ENCODE results near the gene PPP1CC. TPM values are rescaled to one million over a fixed set of nuclear protein-coding genes. Genes with fewer than 3 reads are reported as not detected.
A peak's percentile ranks its signal among the peaks of the same experiment; 100 is the strongest.

The PPP1CC gene
- total RNA-seq, 2 experiments from 2014 or later, result 146 to 264 TPM

DNA sequence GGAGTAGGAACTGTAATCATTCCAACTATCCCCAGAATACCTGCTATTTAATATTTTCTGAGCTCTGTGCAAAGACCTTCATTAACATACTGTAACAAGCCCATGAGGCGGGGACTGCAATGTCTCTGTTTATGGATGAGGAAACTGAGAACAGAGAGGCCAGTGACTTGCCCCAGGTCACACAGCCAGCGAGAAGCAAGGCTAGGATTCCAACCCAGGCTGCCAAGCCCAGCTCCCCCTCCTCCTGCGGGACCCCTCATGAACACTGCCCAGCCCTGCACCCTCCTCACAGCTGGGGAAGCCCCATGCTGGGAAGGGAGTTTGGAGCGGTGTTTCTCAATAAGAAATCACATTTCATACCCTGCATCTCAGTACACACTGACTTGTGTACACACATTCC is 64.7 kb downstream of the PPP1CC start:
- Histone ChIP-seq H3K4me3 (ENCODE audit: low read depth, low read length, poor library complexity, severe bottlenecking) (peak overlapping the region; percentile 23), H2AFZ (ENCODE audit: low read length) (peak overlapping the region; percentile 36; the same call in 1 of the 2 replicates), H3K27ac (ENCODE audit: low read depth, low read length, poor library complexity, severe bottlenecking) (peak overlapping the region; percentile 51), H4K20me1 (ENCODE audit: insufficient read depth, low read length) (no peaks in the 10 kb centered on the region), H3K79me2 (ENCODE audit: insufficient read depth, low read depth, low read length) (no peaks in the 10 kb centered on the region), H3K9me3 (ENCODE audit: low read length) (no peaks in the 10 kb centered on the region), H3K4me1 (ENCODE audit: insufficient read depth, low read length, poor library complexity, severe bottlenecking) (peaks cover 63% of the 10 kb centered on the region), H3K36me3 (ENCODE audit: insufficient read depth, low read length) (no peaks in the 10 kb centered on the region), H3K9me2 (ENCODE audit: insufficient read depth, low read length) (no peaks in the 10 kb centered on the region), H3K4me2 (ENCODE audit: low read length) (peak overlapping the region; percentile 66)
- no peak for TF ChIP-seq EZH2phosphoT487 (IDR thresholded peaks at IDR 0.05; ENCODE audit: borderline replicate concordance, low read depth, low read length)
- TF ChIP-seq, protein P1, sequence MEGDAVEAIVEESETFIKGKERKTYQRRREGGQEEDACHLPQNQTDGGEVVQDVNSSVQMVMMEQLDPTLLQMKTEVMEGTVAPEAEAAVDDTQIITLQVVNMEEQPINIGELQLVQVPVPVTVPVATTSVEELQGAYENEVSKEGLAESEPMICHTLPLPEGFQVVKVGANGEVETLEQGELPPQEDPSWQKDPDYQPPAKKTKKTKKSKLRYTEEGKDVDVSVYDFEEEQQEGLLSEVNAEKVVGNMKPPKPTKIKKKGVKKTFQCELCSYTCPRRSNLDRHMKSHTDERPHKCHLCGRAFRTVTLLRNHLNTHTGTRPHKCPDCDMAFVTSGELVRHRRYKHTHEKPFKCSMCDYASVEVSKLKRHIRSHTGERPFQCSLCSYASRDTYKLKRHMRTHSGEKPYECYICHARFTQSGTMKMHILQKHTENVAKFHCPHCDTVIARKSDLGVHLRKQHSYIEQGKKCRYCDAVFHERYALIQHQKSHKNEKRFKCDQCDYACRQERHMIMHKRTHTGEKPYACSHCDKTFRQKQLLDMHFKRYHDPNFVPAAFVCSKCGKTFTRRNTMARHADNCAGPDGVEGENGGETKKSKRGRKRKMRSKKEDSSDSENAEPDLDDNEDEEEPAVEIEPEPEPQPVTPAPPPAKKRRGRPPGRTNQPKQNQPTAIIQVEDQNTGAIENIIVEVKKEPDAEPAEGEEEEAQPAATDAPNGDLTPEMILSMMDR (conservative IDR thresholded peaks at IDR 0.05; ENCODE audit: low read length), result no peak
- intact Hi-C loops (cut with micrococcal nuclease; ENCODE audit: unreplicated experiment), result no loop called here
- CTCF ChIA-PET (ENCODE audit: unreplicated experiment), result no interaction called here
- DNase-seq (ENCODE audit: low spot score), result no peak
- POLR2A ChIA-PET, result interaction anchor here (0.8 to 2.3 kb wide), 6 partner anchors 9 to 212 kb away, joined by 3 to 6 read pairs (median 4); no protein-coding TSS in a partner anchor
- BruUV-seq (replicated peaks), result no TSS peak

DNA sequence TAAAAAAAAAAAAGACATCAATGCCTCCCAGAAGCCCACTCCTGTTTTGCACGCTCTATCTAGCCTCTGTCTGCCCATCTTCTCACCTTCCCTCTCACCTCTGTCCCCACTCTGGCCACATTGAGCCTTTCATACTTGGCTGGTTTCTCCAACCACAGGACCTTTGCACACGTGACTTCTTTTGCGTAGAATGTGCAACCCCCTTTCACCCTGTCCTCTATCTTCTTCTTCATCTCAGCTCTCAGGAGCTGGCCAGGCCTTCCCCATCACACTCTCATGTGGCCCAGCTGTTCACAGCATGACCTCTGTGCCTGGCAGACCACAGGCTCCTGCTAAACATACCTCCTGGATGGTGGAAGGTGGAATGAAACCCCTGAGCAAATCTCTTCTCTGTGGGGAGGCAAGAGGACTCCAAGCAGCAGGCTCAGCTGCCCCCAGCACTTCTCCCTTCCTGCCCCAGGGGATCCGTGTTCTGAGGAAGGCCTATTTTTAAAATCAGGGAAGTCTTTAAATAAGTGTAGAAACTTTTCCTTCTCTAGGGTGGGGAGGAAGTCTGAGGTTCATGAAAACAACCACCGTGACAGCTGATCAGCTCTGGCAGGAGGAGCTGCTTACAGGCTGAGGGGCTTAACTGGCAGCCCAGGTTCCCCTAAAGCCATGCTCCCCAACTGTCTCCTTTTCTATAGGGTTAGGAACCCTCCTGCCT is 65.3 kb downstream of the PPP1CC start:
- peak; percentile 55 for DNase-seq (ENCODE audit: low spot score)
- ChIA-PET POLR2A (interaction anchor here (0.6 to 1.4 kb wide), 6 partner anchors 9 to 212 kb away, joined by 3 to 6 read pairs (median 4); no protein-coding TSS in a partner anchor), CTCF (ENCODE audit: unreplicated experiment) (interaction anchor here (1.0 kb wide), 1 partner anchor 77 kb away, joined by 4 read pairs; no protein-coding TSS in a partner anchor)
- intact Hi-C loops (cut with micrococcal nuclease; ENCODE audit: unreplicated experiment), result no loop called here
- peaks cover 68% of the 10 kb centered on the region for H3K4me1 ChIP-seq (ENCODE audit: insufficient read depth, low read length, poor library complexity, severe bottlenecking)
- BruUV-seq (replicated peaks), result no TSS peak
- peak overlapping the region; percentile 23 for H3K4me3 ChIP-seq (ENCODE audit: low read depth, low read length, poor library complexity, severe bottlenecking)
- H3K9me2 ChIP-seq (ENCODE audit: insufficient read depth, low read length), result no peaks in the 10 kb centered on the region
- no peaks in the 10 kb centered on the region for H3K9me3 ChIP-seq (ENCODE audit: low read length)
- H4K20me1 ChIP-seq (ENCODE audit: insufficient read depth, low read length), result no peaks in the 10 kb centered on the region
- TF ChIP-seq, protein P1 (conservative IDR thresholded peaks at IDR 0.05; ENCODE audit: low read length), result no peak
- no peak for TF ChIP-seq EZH2phosphoT487 (IDR thresholded peaks at IDR 0.05; ENCODE audit: borderline replicate concordance, low read depth, low read length)
- no peaks in the 10 kb centered on the region for H3K79me2 ChIP-seq (ENCODE audit: insufficient read depth, low read depth, low read length)
- peak overlapping the region; percentile 36; the same call in 1 of the 2 replicates for H2AFZ ChIP-seq (ENCODE audit: low read length)
- H3K36me3 ChIP-seq (ENCODE audit: insufficient read depth, low read length), result no peaks in the 10 kb centered on the region
- peak overlapping the region; percentile 66 for H3K4me2 ChIP-seq (ENCODE audit: low read length)
- H3K27ac ChIP-seq (ENCODE audit: low read depth, low read length, poor library complexity, severe bottlenecking), result peak overlapping the region; percentile 51

DNA sequence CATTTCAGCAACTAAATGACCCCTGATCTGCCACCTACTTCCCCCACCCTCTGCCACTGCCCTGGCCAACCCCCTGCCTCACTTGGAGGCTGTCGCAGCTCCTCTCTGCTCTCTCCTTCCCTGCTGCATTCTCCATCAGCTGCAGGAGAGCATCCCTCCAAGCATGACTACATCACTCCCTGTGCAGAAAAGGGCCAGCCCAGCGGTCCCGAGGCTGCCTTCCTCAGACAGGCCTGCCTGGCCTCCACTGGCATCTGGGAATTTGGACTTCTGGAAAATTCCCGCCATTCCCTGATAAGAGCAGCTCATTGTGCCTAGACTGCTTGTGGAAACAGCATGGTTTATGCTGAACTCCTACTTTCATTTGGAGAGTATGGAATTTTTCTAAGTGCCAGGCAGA is 66.5 kb downstream of the PPP1CC start:
- no peaks in the 10 kb centered on the region for H3K36me3 ChIP-seq (ENCODE audit: insufficient read depth, low read length)
- no peak overlapping the region for H3K4me2 ChIP-seq (ENCODE audit: low read length)
- H3K9me3 ChIP-seq (ENCODE audit: low read length), result no peaks in the 10 kb centered on the region
- CTCF ChIA-PET (ENCODE audit: unreplicated experiment), result no interaction called here
- H3K27ac ChIP-seq (ENCODE audit: low read depth, low read length, poor library complexity, severe bottlenecking), result no peak overlapping the region
- H2AFZ ChIP-seq (ENCODE audit: low read length), result no peak overlapping the region
- no peaks in the 10 kb centered on the region for H3K79me2 ChIP-seq (ENCODE audit: insufficient read depth, low read depth, low read length)
- no peak overlapping the region for H3K4me3 ChIP-seq (ENCODE audit: low read depth, low read length, poor library complexity, severe bottlenecking)
- H4K20me1 ChIP-seq (ENCODE audit: insufficient read depth, low read length), result no peaks in the 10 kb centered on the region
- peaks cover 80% of the 10 kb centered on the region for H3K4me1 ChIP-seq (ENCODE audit: insufficient read depth, low read length, poor library complexity, severe bottlenecking)
- DNase-seq (ENCODE audit: low spot score), result no peak
- no peak for TF ChIP-seq EZH2phosphoT487 (IDR thresholded peaks at IDR 0.05; ENCODE audit: borderline replicate concordance, low read depth, low read length)
- TF ChIP-seq, protein P1 (conservative IDR thresholded peaks at IDR 0.05; ENCODE audit: low read length), result no peak
- POLR2A ChIA-PET, result interaction anchor here (0.6 to 1.5 kb wide), 3 partner anchors 14 to 60 kb away, joined by 3 to 4 read pairs (median 3); no protein-coding TSS in a partner anchor
- intact Hi-C loops (cut with micrococcal nuclease; ENCODE audit: unreplicated experiment), result no loop called here
- H3K9me2 ChIP-seq (ENCODE audit: insufficient read depth, low read length), result no peaks in the 10 kb centered on the region
- no TSS peak for BruUV-seq (replicated peaks)

Data from OCI-LY7 (cell line).